ENCODE measurements around the gene TECTA. TPM values are rescaled to one million over a fixed set of nuclear protein-coding genes. Genes with fewer than 3 reads are reported as not detected.

The TECTA gene
- polyA plus RNA-seq, 2 of the 4 experiments (the other 2 are of a cell fraction): 0.05 to 0.14 TPM

- TF ChIP-seq RAD21 (conservative IDR thresholded peaks at IDR 0.05 in 1 of 2, IDR thresholded peaks at IDR 0.05 in 1 of 2): no peak
Measured at GRCh38 chr11:121154486-121155314, 53.7 kb downstream of the TECTA start (continued).

GRCh38 chr11:121157756-121158155, 56.7 kb downstream of the TECTA start:
- Histone ChIP-seq H3K27ac (no peak overlapping the region), H3K4me3 (no peak overlapping the region), H3K9me3 (no peaks in the 10 kb centered on the region), H3K4me2 (no peak overlapping the region), H3K4me1 (no peaks in the 10 kb centered on the region)
- FAIRE-seq: no peak
- POLR2A ChIA-PET: no interaction called here
- CTCF ChIA-PET: no interaction called here
- DNase-seq (ENCODE audit: low read depth in 1 of 2, low spot score in 1 of 2): no peak
- WGBS (ENCODE audit: missing lambda C conversion rate): 75% methylated on average over 36 of the region's 36 CpGs
- no peak for ATAC-seq
- TF ChIP-seq CHD2 (IDR thresholded peaks at IDR 0.05; ENCODE audit: low read length, partially characterized antibody) (no peak), HES2 (IDR thresholded peaks at IDR 0.05) (no peak), HOXB13 (CRISPR knock-in tag; IDR thresholded peaks at IDR 0.05; ENCODE audit: low read depth) (no peak), USF2 (IDR thresholded peaks at IDR 0.05) (no peak), ZSCAN20 (CRISPR knock-in tag; IDR thresholded peaks at IDR 0.05) (no peak), RARB (CRISPR knock-in tag; IDR thresholded peaks at IDR 0.05) (no peak), TP53 (CRISPR knock-in tag; IDR thresholded peaks at IDR 0.05) (no peak), RCOR1 (IDR thresholded peaks at IDR 0.05; ENCODE audit: low read depth, low read length) (no peak), EHMT2 (IDR thresholded peaks at IDR 0.05; ENCODE audit: low read depth) (no peak), KDM1A (IDR thresholded peaks at IDR 0.05; ENCODE audit: low read depth) (no peak), BCL3 (IDR thresholded peaks at IDR 0.05) (no peak), MAX (IDR thresholded peaks at IDR 0.05) (no peak)

GRCh38 chr11:121159741-121160140, 58.7 kb downstream of the TECTA start:
- Histone ChIP-seq H3K4me2 (no peak overlapping the region), H3K9me3 (no peaks in the 10 kb centered on the region), H3K4me3 (no peak overlapping the region), H3K27ac (no peak overlapping the region), H3K4me1 (no peaks in the 10 kb centered on the region)
- 18% methylated on average over 3 of the region's 3 CpGs for WGBS (ENCODE audit: missing lambda C conversion rate)
- no peak for ATAC-seq
- ChIA-PET CTCF (no interaction called here), POLR2A (no interaction called here)
- DNase-seq (ENCODE audit: low read depth in 1 of 2, low spot score in 1 of 2): no peak
- TF ChIP-seq USF2 (IDR thresholded peaks at IDR 0.05) (no peak), MAZ (IDR thresholded peaks at IDR 0.05; ENCODE audit: borderline replicate concordance, low read depth, low read length) (no peak), MAFK (IDR thresholded peaks at IDR 0.05; ENCODE audit: partially characterized antibody) (no peak), RARB (CRISPR knock-in tag; IDR thresholded peaks at IDR 0.05) (no peak), TP53 (CRISPR knock-in tag; IDR thresholded peaks at IDR 0.05) (no peak), EP300 (IDR thresholded peaks at IDR 0.05) (no peak), EHMT2 (IDR thresholded peaks at IDR 0.05; ENCODE audit: low read depth) (no peak), NFE2L2 (conservative IDR thresholded peaks at IDR 0.05; ENCODE audit: low read length) (no peak), ESRRA (IDR thresholded peaks at IDR 0.05; ENCODE audit: borderline replicate concordance, low read length) (no peak), RAD21 (conservative IDR thresholded peaks at IDR 0.05 in 1 of 2, IDR thresholded peaks at IDR 0.05 in 1 of 2) (no peak), CEBPB (IDR thresholded peaks at IDR 0.05) (no peak)
- no peak for FAIRE-seq
